Lung (tissue), 12 donors: ENCODE data around the gene ZBTB25. TPM values are rescaled to one million over a fixed set of nuclear protein-coding genes. Genes with fewer than 3 reads are reported as not detected.

ENCODE experiments used
- ATAC-seq: fragments of 200-7000 bp; cut with Tn5 transposase; one replicate; pipeline ENCODE4 v1.9.1; 2020; ENCODE audit warnings: moderate number of reproducible peaks; ENCODE audit not compliant: insufficient read depth, low FRiP score
- DNase-seq, 3 donors: peaks; one replicate each; pipeline ENCODE4 v3.0.0-alpha.2; 2013 to 2017
- H3K27ac ChIP-seq, 2 donors: one replicate each; pipeline ENCODE4 v1.5.1; 2013; ENCODE audit warnings: mild to moderate bottlenecking in 2 of 2, moderate library complexity in 2 of 2, control low read depth in 1 of 2, inconsistent platforms in 1 of 2, low read depth in 1 of 2, low read length in 1 of 2
- H3K27me3 ChIP-seq, 3 donors: one replicate each; pipeline ENCODE4 v1.5.1; 2013; ENCODE audit warnings: low read length in 2 of 3; ENCODE audit not compliant: control insufficient read depth in 3 of 3, insufficient read depth in 3 of 3
- H3K36me3 ChIP-seq, 4 donors: one replicate each; pipeline ENCODE4 v1.5.1; 2013; ENCODE audit warnings: low read length in 4 of 4, mild to moderate bottlenecking in 1 of 4, moderate library complexity in 1 of 4; ENCODE audit not compliant: control insufficient read depth in 4 of 4, insufficient read depth in 4 of 4
- H3K4me1 ChIP-seq, 5 donors: one replicate each; pipeline ENCODE4 v1.5.1; 2013; ENCODE audit warnings: low read length in 5 of 5, mild to moderate bottlenecking in 2 of 5, moderate library complexity in 1 of 5; ENCODE audit not compliant: control insufficient read depth in 5 of 5, insufficient read depth in 5 of 5
- H3K4me3 ChIP-seq: one replicate; pipeline ENCODE4 v1.5.1; 2013; ENCODE audit warnings: mild to moderate bottlenecking, control low read depth, moderate library complexity
- H3K9ac ChIP-seq, 2 donors: one replicate each; pipeline ENCODE4 v1.5.1; 2013; ENCODE audit warnings: low read length in 2 of 2, control low read depth in 1 of 2; ENCODE audit not compliant: insufficient read depth in 1 of 2
- H3K9me3 ChIP-seq, 4 donors: one replicate each; pipeline ENCODE4 v1.5.1; 2013; ENCODE audit warnings: low read length in 3 of 4, mild to moderate bottlenecking in 1 of 4, moderate library complexity in 1 of 4; ENCODE audit not compliant: control insufficient read depth in 4 of 4, insufficient read depth in 3 of 4
- CTCF ChIP-seq: IDR thresholded peaks from 2 replicates; pipeline ENCODE4 v1.5.1; 2012; ENCODE audit warnings: mild to moderate bottlenecking; ENCODE audit errors: control extremely low read depth, extremely low read depth
- WGBS, 2 donors: extraction: QIAGEN DNeasy Blood & Tissue Kit; methylation state at CpG; one replicate each; pipeline ENCODE4 v1.1.7; 2013; 5-methylcytosine and 5-hydroxymethylcytosine counted together
- polyA plus RNA-seq, 2 donors: library from polyadenylated mRNA; stranded (reverse); fragments of 200-250 nt; gene quantifications; one replicate each; pipeline ENCODE4 v1.2.1, GENCODE V29; 2013
- total RNA-seq, 2 donors: library from RNA; depleted of rRNA in 1 of 2; stranded (reverse); fragments of >200 nt in 1 of 2; gene quantifications; one replicate each; pipeline ENCODE4 v1.2.1, GENCODE V29; 2014 to 2021
- donor health status: control.
- donor health status: control.
- donor health status: Bipolar disorder and iron deficiency.
- donor health status: healthy.
- donor health status: DM: yes; HTN: yes; CAD: no.

Gene ZBTB25
- total and polyA plus RNA-seq, 4 donors: 4.0 to 15.4 (median 9.2) TPM

- H3K27ac ChIP-seq: no peak overlapping the region
- H3K27me3 ChIP-seq: no peaks in the 10 kb centered on the region
- H3K9ac ChIP-seq: no peak overlapping the region
- no peak overlapping the region for H3K4me3 ChIP-seq
- no peaks in the 10 kb centered on the region for H3K9me3 ChIP-seq
- no peak for DNase-seq
- no peak for ATAC-seq
- no peak for TF ChIP-seq CTCF
- WGBS, 2 donors: 93 to 95% methylated on average over 3 of the region's 3 CpGs
- peaks cover 0 to 8% (median 6%) of the 10 kb centered on the region in 4 donors for H3K36me3 ChIP-seq
- peaks cover 0 to 6% (median 0%) of the 10 kb centered on the region in 5 donors for H3K4me1 ChIP-seq
Observed at GRCh38 chr14:64493455-64493854, 10.2 kb downstream of the ZBTB25 start.

GRCh38 chr14:64491637-64492036 lies 12.0 kb downstream of the ZBTB25 start:
- Histone ChIP-seq H3K4me1 (peaks cover 0 to 4% (median 0%) of the 10 kb centered on the region in 5 donors), H3K36me3 (peaks cover 11 to 15% (median 14%) of the 10 kb centered on the region in 4 donors), H3K4me3 (no peak overlapping the region), H3K9me3 (no peaks in the 10 kb centered on the region), H3K27me3 (no peaks in the 10 kb centered on the region), H3K27ac (no peak overlapping the region), H3K9ac (no peak overlapping the region)
- no peak for TF ChIP-seq CTCF
- DNase-seq (no peak), ATAC-seq (no peak)
- WGBS, 2 donors: 93 to 98% methylated on average over 2 of the region's 2 CpGs

- DNase-seq: no peak
- TF ChIP-seq CTCF: no peak
- 77 to 99% methylated on average over 5 of the region's 5 CpGs for WGBS, 2 donors
Observed at GRCh38 chr14:64488590-64489099, 15.0 kb downstream of the ZBTB25 start.

More at GRCh38 chr14:64488590-64489099, 15.0 kb downstream of the ZBTB25 start:
- Histone ChIP-seq H3K27ac (no peak overlapping the region), H3K4me1 (peaks cover 0 to 3% (median 0%) of the 10 kb centered on the region in 5 donors), H3K9me3 (no peaks in the 10 kb centered on the region), H3K27me3 (no peaks in the 10 kb centered on the region), H3K9ac (no peak overlapping the region), H3K36me3 (peaks cover 11 to 17% (median 14%) of the 10 kb centered on the region in 4 donors), H3K4me3 (no peak overlapping the region)
- ATAC-seq: no peak
